HG02759 (cell line): ENCODE data around the gene MEP1B.
"Not testable (repeated sequence)": the region's sequence is repeated elsewhere in the genome, so short reads cannot be mapped to it uniquely, and the experiment has no call there.

Experiments
- ATAC-seq: cut with Tn5 transposase; IDR thresholded peaks from one replicate; pipeline ENCODE4 v1.9.1; 2021; ENCODE audit warnings: mild to moderate bottlenecking, moderate library complexity; ENCODE audit not compliant: unreplicated experiment

The MEP1B gene

DNA sequence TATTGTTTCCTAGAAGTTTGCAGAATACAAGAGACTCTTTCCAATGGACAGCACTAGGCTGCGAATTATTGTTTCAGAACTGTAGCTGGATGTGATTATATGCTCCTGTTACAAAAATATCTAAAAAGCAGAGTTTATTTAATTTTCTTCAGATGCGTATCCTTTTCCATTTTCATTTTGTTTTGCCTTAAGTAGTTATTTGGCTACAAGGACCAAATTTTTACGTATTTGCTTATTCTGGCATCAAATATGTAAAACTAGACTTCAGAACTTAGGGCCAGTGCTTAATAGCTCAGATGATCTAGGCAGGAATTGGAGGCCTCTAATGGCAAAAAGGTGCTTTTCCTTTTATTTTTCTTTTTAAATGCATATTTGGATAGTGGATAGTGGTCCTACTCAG is 18.7 kb downstream of the MEP1B start:
- no peak for ATAC-seq

DNA sequence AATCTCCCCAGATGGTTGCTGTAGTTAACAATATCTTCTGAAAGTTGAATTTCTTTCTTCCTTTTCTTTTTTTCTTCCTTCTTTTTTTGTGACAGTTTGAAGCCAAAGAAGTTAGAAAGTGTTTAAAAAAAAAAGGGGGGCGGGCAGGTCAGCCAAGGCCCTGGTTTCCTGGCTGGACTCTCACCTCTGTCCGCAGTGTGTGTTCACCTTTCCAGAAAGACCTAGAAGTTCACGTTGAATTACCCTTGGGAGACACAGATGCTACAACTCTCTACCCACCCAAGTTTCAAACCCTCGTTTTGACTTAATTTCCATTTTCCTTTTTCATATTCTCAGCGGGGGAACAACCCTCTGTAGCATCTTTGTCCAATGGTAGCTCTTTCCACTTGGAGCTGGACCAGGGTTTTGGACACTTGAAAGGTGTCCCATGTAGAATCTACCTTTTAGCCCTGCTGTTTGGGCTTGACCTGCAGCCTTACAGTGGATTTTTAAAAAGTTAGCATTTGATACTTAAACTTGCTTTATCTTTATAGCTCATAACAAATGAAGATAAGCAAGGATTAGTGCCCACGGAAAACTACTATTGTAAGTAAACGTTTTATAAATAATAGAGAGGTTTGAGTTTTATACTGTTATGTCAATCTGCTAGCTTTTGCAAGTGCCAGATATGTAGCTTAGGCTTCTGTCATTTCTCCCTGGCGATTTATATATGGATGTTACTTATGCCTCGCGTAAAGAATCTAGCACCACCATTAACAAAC is 20.0 kb downstream of the MEP1B start:
- no peak for ATAC-seq

DNA sequence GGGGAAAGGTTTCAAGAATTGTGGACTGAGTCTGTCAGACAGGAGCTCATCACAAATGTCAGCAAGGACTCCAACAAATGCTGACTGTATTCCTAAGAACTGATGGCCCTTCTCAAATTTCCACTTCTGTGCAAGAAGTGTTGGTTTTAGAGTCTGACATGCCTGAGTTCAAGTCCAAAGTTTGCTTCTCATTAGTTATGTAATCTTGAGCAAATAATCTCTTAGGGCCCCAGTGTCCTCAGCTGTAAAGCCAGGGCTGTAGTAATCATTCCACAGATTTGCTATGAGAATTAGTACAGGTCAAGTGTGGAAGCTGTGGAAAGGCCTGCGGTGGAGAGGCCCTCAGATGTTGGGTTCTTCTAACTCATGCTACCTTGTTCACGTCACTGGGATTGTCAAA is 23.9 kb downstream of the MEP1B start:
- ATAC-seq: no peak

- ATAC-seq: no peak
Measured at GRCh38 chr18:32216390-32216789, 26.6 kb downstream of the MEP1B start.

- ATAC-seq: no peak
Measured at GRCh38 chr18:32219431-32220018, 29.7 kb downstream of the MEP1B start.

- ATAC-seq: not testable (repeated sequence)
Measured at GRCh38 chr18:32233348-32233747, 43.5 kb downstream of the MEP1B start.

DNA sequence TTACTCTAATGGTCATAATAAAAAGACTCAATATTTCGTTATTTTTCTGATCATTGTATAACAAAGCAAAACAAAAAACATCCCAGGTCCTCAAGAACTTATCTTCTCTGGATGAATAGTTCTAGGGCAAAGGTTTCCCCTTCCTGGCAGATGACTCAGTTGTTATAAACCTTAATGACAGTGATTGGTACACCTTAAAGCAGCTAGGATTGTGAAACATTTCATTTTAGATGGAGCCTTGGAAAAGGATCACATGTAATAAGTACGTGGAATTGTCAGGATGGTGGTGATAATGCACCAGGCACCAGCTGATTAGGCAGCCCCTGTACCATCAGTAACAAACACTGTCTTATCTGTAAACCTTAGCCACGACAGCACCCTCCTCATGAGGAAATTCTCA is 47.2 kb downstream of the MEP1B start:
- no peak for ATAC-seq

GRCh38 chr18:32238635-32239268 is 48.9 kb downstream of the MEP1B start:
- ATAC-seq: no peak

DNA sequence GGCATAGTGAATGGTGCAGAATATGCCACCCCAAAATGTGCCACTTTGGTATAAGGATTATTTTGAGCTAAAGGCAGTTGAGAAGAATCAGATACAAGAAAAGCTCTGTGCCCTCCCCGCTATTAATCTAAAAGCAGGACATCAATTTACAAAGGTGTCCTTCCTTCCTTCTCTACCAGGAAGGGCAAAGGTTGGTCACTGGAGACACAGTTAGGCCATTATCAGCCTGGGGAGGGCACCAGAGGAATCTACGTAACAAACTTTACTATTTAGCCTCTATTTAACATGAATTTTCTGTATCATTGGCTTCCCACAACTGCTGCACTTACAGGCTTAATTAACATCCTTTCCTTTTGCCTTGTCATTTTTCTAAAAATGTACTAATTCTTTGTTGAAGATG is 52.6 kb downstream of the MEP1B start:
- no peak for ATAC-seq

DNA sequence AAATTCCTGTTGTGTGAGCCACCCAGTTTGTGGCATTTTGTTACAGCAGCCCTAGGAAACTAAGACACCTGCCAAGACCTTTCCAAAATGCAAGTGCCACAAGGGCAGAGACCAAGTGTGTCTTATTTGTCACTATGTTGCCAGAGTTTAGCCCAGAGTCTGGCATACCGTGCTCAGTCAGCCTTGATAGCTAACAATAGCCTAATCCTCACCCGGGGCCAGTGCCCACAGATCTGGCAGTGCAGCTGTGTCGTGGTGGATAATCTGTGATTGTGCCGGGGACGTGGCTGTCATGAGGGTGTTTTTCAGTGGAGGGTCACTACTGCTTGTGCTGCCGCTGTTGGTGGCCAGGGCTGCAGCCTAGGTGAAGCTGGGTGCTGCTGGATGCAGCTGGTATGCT is 53.5 kb downstream of the MEP1B start:
- ATAC-seq: no peak

GRCh38 chr18:32244881-32245280 is 55.0 kb downstream of the MEP1B start:
- no peak for ATAC-seq

- ATAC-seq: no peak
Measured at GRCh38 chr18:32249147-32249929, 59.5 kb downstream of the MEP1B start.

GRCh38 chr18:32251466-32251865 is 61.6 kb downstream of the MEP1B start:
- ATAC-seq: no peak

GRCh38 chr18:32252141-32252860 is 62.5 kb downstream of the MEP1B start:
- no peak for ATAC-seq

DNA sequence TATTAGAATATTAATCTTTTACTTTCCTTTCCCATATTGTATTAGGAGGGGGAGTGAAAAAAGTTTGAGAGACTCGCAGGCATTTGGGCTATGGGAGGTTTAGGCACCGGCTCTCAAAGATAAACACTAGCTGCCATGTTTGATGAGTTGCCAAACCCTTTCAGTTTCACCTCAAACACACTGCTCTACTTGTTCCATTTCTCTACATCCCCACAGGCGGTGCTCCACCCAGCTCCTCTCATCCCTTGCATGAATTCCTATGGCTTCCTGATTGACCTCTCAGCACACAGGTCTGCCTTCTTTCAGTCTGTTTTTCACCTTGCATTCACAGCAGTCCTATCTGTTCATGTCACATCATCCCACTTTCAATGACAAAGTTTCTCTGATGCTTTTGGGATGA is 65.7 kb downstream of the MEP1B start:
- ATAC-seq: no peak

DNA sequence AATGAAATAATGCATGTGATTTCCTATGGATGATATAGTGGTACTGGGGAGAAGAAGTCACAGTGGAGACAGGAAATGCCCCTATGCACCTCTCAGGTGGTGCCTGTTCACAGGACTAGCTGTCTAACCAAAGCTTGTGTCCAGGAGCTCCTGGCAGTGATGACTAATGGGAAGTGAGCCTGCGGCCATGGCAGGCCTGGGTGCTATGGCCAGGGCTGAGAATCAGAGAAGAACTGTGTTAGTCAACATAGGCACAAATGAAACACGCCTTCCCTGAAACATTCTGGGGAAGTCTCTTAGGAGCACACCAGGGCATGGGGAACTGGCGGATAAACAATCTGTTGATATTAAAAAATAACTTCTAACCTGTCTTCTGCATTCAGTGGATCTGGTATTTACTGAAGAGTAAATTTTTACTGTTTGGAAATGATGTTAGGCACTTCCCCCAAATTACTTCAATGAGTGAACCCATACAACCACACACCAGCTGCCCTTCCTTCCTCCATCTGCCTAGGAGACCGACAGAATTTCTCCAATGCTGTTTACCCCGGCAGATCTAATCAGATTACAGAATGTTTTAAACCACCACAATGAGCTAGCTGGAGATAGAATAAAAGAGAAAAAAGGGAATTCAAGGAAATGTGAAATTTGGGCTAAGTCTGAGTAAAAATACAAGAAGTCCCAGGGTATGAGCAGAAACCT is 67.4 kb downstream of the MEP1B start:
- ATAC-seq: no peak

DNA sequence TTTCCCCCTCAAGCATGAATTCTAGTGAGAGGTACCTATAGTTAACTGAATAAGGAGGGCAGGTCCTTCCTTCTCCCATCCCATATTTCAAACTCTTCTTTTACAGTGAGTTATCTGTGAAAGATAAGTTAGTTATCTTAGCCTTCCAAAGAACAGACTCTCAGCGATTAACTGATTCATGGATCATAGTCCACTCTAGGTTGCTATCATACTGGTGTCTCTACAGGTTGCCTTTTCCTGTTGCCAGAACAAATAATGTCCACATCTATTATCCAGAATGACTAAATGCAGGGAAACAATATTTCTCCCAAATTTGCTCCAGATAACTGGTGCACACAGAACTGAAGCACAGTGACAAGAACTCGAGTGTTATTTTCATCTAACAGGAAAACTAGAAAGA is 68.3 kb downstream of the MEP1B start:
- ATAC-seq: no peak

DNA sequence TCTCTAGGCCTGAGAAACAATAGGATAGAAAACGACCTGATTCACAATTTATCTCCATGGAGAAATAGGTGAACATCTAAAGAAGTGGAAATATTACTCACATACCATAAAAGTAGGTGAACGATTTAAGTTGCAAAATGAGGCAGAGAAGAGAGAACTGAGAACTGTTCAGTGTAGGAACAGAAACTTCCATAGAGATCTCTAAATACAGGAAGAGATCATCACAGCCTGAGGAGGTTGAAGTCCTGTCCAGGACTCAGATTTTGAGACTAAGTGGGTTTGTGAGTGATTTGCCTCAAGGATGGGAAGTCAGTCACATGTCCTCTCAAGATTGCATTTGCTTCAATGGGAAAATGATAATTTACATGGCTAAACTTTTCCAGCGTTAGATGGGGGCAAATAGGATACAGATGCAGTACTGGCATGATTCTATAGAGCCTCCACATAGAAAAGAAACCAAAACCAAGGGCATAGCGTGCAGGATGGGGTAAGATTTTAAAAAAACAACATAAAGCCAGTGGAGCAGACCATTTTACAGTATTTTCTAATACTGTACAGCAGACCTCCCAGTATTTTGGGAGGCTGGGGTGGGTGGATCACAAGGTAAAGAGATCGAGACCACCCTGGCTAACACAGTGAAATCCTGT is 68.8 kb downstream of the MEP1B start:
- ATAC-seq: no peak

DNA sequence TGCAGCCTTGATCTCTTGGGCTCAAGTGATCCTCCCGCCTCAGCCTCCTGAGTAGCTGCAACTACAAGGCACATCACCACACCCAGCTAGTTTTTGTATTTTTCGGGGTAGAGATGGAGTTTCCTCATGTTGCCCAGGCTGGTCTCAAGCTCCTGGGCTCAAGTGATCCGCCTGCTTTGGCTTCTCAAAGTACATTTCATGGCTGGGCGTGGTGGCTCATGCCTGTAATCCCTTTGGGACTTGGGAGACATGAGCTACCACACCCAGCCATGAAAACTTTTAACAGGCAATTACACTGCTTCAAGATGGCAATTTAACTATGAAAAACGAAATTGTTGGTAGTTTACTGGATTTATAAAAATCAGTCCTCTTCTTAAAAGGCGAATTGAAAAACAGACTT is 69.7 kb downstream of the MEP1B start:
- no peak for ATAC-seq

DNA sequence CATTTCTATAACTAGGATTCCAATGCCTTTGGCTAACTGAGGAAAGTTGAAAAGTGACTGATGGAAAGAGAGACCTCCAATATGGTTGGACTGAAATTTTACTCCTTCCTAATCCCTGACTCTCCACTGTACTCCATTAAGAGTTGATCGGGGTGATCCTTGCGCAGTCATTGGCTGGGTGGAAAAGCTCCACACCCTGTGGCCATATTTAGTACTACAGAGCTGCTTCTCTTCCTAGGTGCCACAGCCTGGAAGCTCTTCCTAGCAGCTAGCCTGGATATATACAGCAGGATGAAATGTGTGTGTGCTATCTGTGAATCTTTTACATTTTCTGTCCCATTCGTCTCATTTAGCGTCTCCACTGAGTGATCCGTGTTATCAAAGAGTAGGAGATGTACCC is 71.2 kb downstream of the MEP1B start:
- ATAC-seq: no peak
